ENCODE data around the gene SPTBN1.

Gene SPTBN1

DNA sequence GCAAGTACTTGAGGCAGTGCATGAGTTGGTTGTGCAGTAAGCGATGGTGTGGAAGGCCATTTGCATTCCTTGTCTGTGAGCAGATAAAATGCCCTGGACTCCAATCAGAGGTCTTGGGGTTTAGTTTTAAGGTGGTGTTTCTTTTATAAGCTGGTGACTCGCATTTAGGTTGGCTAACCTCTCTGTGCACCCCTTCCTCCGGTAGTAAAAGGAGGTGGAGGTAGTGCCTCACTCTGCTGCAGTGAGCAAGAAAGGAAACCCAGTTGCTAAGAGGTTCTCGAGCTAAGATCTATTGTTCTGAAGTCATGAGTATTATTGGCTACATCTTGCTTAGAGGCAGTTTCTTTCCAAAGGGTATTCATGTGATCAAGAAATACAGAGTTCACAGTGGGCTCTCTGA is 193.1 kb downstream of the SPTBN1 start:
- H3K79me2 ChIP-seq (ENCODE audit: insufficient read depth, low read length) = no peaks in the 10 kb centered on the region
- no peaks in the 10 kb centered on the region for H3K9me2 ChIP-seq (ENCODE audit: low read depth, low read length)
- H3K36me3 ChIP-seq (ENCODE audit: insufficient read depth, low read length) = peaks cover 73% of the 10 kb centered on the region
- TF ChIP-seq EZH2 (IDR thresholded peaks at IDR 0.05; ENCODE audit: borderline replicate concordance, low read length) (no peak), CTCF (IDR thresholded peaks at IDR 0.05; ENCODE audit: low read length) (no peak)
- no peak overlapping the region for H2AFZ ChIP-seq (ENCODE audit: low read length)
- no peak overlapping the region for H3K4me3 ChIP-seq (ENCODE audit: low read depth, low read length, poor library complexity, severe bottlenecking)
- H3K4me1 ChIP-seq (ENCODE audit: insufficient read depth, low read length, severe bottlenecking) = no peaks in the 10 kb centered on the region
- H4K20me1 ChIP-seq (ENCODE audit: insufficient read depth, low read length) = no peaks in the 10 kb centered on the region
- no peaks in the 10 kb centered on the region for H3K27me3 ChIP-seq (ENCODE audit: insufficient read depth, low read length)
- H3K4me2 ChIP-seq (ENCODE audit: low read length) = no peak overlapping the region
- H3K9me3 ChIP-seq (ENCODE audit: low read length) = no peaks in the 10 kb centered on the region
- H3F3A ChIP-seq (ENCODE audit: insufficient read depth, low read length) = no peaks in the 10 kb centered on the region
- no peak overlapping the region for H3K9ac ChIP-seq (ENCODE audit: low read length)
- no peak overlapping the region for H3K27ac ChIP-seq (ENCODE audit: low read depth, low read length, poor library complexity, severe bottlenecking)

DNA sequence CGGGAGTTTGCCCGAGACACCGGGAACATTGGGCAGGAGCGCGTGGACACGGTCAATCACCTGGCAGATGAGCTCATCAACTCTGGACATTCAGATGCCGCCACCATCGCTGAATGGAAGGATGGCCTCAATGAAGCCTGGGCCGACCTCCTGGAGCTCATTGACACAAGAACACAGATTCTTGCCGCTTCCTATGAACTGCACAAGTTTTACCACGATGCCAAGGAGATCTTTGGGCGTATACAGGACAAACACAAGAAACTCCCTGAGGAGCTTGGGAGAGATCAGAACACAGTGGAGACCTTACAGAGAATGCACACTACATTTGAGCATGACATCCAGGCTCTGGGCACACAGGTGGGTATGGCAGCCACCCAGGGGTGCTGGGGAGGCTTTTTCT is 193.5 kb downstream of the SPTBN1 start:
- TF ChIP-seq CTCF (IDR thresholded peaks at IDR 0.05; ENCODE audit: low read length) = no peak
- no peak for TF ChIP-seq EZH2 (IDR thresholded peaks at IDR 0.05; ENCODE audit: borderline replicate concordance, low read length)
- Histone ChIP-seq H3F3A (ENCODE audit: insufficient read depth, low read length) (no peaks in the 10 kb centered on the region), H3K4me1 (ENCODE audit: insufficient read depth, low read length, severe bottlenecking) (no peaks in the 10 kb centered on the region), H3K4me2 (ENCODE audit: low read length) (no peak overlapping the region), H3K27ac (ENCODE audit: low read depth, low read length, poor library complexity, severe bottlenecking) (no peak overlapping the region), H4K20me1 (ENCODE audit: insufficient read depth, low read length) (no peaks in the 10 kb centered on the region), H3K9ac (ENCODE audit: low read length) (no peak overlapping the region), H3K79me2 (ENCODE audit: insufficient read depth, low read length) (no peaks in the 10 kb centered on the region), H3K9me2 (ENCODE audit: low read depth, low read length) (no peaks in the 10 kb centered on the region), H3K9me3 (ENCODE audit: low read length) (no peaks in the 10 kb centered on the region), H3K27me3 (ENCODE audit: insufficient read depth, low read length) (no peaks in the 10 kb centered on the region), H2AFZ (ENCODE audit: low read length) (no peak overlapping the region), H3K4me3 (ENCODE audit: low read depth, low read length, poor library complexity, severe bottlenecking) (no peak overlapping the region), H3K36me3 (ENCODE audit: insufficient read depth, low read length) (peaks cover 69% of the 10 kb centered on the region)

DNA sequence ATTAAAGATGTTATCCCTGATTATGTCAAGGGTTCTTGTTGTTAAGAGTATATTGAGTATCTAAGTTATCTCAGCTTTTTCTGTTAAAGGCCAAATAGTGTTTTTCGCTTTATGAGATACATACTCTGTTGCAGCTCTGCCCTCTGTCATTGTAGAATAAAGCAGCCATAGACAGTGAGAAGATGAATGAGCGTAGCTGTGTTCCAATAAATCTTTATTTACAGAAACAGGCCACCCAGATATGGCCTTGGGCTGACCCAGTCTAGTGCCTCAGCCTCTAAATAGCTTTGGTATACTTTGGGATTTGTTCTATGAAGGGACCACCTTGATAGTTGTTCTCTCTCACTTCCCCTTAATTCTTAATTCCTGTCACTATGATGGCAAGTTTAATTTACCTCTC is 194.5 kb downstream of the SPTBN1 start:
- Histone ChIP-seq H3K27ac (ENCODE audit: low read depth, low read length, poor library complexity, severe bottlenecking) (no peak overlapping the region), H3K9me2 (ENCODE audit: low read depth, low read length) (no peaks in the 10 kb centered on the region), H3K4me3 (ENCODE audit: low read depth, low read length, poor library complexity, severe bottlenecking) (no peak overlapping the region), H3F3A (ENCODE audit: insufficient read depth, low read length) (no peaks in the 10 kb centered on the region), H3K36me3 (ENCODE audit: insufficient read depth, low read length) (peaks cover 66% of the 10 kb centered on the region), H4K20me1 (ENCODE audit: insufficient read depth, low read length) (no peaks in the 10 kb centered on the region), H3K4me2 (ENCODE audit: low read length) (no peak overlapping the region), H3K27me3 (ENCODE audit: insufficient read depth, low read length) (no peaks in the 10 kb centered on the region), H2AFZ (ENCODE audit: low read length) (no peak overlapping the region), H3K9me3 (ENCODE audit: low read length) (no peaks in the 10 kb centered on the region), H3K4me1 (ENCODE audit: insufficient read depth, low read length, severe bottlenecking) (no peaks in the 10 kb centered on the region), H3K9ac (ENCODE audit: low read length) (no peak overlapping the region), H3K79me2 (ENCODE audit: insufficient read depth, low read length) (no peaks in the 10 kb centered on the region)
- TF ChIP-seq EZH2 (IDR thresholded peaks at IDR 0.05; ENCODE audit: borderline replicate concordance, low read length) (no peak), CTCF (IDR thresholded peaks at IDR 0.05; ENCODE audit: low read length) (no peak)

Data from OCI-LY1 (cell line).